Liver (tissue), 9 donors: Measurements from ENCODE around the gene SIPA1L3. TPM values are rescaled to one million over a fixed set of nuclear protein-coding genes. Genes with fewer than 3 reads are reported as not detected.

Experiments
- DNase-seq: peaks from one replicate; pipeline ENCODE4 v3.0.0-alpha.2; 2017; ENCODE audit warnings: low spot score
- H3K27ac ChIP-seq, 2 donors: one replicate each; pipeline ENCODE4 v1.7.0; 2013; ENCODE audit warnings: inconsistent platforms in 2 of 2, low read length in 2 of 2, control low read depth in 1 of 2, low read depth in 1 of 2, mild to moderate bottlenecking in 1 of 2
- H3K27me3 ChIP-seq, 4 donors: one replicate each; pipeline versions ENCODE4 v1.6.1 to v1.7.0; 2013; ENCODE audit warnings: low read length in 3 of 4, inconsistent platforms in 1 of 4, mild to moderate bottlenecking in 1 of 4, moderate library complexity in 1 of 4; ENCODE audit not compliant: control insufficient read depth in 4 of 4, insufficient read depth in 4 of 4
- H3K36me3 ChIP-seq, 4 donors: one replicate each; pipeline versions ENCODE4 v1.6.1 to v1.7.0; 2013; ENCODE audit warnings: low read length in 3 of 4, mild to moderate bottlenecking in 3 of 4, low read depth in 1 of 4, moderate library complexity in 1 of 4; ENCODE audit not compliant: control insufficient read depth in 4 of 4, insufficient read depth in 3 of 4
- H3K4me1 ChIP-seq, 4 donors: one replicate each; pipeline versions ENCODE4 v1.6.1 to v1.7.0; 2013; ENCODE audit warnings: low read length in 3 of 4, mild to moderate bottlenecking in 3 of 4, moderate library complexity in 1 of 4; ENCODE audit not compliant: control insufficient read depth in 4 of 4, insufficient read depth in 4 of 4
- H3K4me3 ChIP-seq, 3 donors: one replicate each; pipeline versions ENCODE4 v1.6.1 to v1.7.0; 2013; ENCODE audit warnings: low read length in 3 of 3, control low read depth in 1 of 3, low read depth in 1 of 3, mild to moderate bottlenecking in 1 of 3
- H3K9ac ChIP-seq, 2 donors: one replicate each; pipeline ENCODE4 v1.7.0; 2013; ENCODE audit warnings: low read length in 2 of 2, mild to moderate bottlenecking in 2 of 2, moderate library complexity in 2 of 2, control low read depth in 1 of 2, low read depth in 1 of 2
- H3K9me3 ChIP-seq, 4 donors: one replicate each; pipeline versions ENCODE4 v1.6.1 to v1.7.0; 2013; ENCODE audit warnings: low read length in 3 of 4; ENCODE audit not compliant: control insufficient read depth in 4 of 4
- EGR1 ChIP-seq, 2 donors: IDR thresholded peaks; 2 replicates each; pipeline ENCODE4 v1.6.1; 2016 to 2018; ENCODE audit warnings: antibody characterized with exemption in 2 of 2, low read depth in 2 of 2
- FOXA1 ChIP-seq: IDR thresholded peaks from 2 replicates; pipeline ENCODE4 v1.6.1; 2016; ENCODE audit warnings: antibody characterized with exemption
- FOXA2 ChIP-seq: IDR thresholded peaks from 2 replicates; pipeline ENCODE4 v1.6.1; 2016; ENCODE audit warnings: antibody characterized with exemption
- GABPA ChIP-seq, 2 donors: IDR thresholded peaks in 1 of 2; conservative IDR thresholded peaks in 1 of 2; 2 replicates each; pipeline ENCODE4 v1.6.1; 2016; ENCODE audit warnings: antibody characterized with exemption in 2 of 2, mild to moderate bottlenecking in 1 of 2, moderate library complexity in 1 of 2
- HNF4A ChIP-seq, 2 donors: conservative IDR thresholded peaks; 2 replicates each; pipeline ENCODE4 v1.6.1; 2016; ENCODE audit warnings: antibody characterized with exemption in 2 of 2, mild to moderate bottlenecking in 2 of 2
- HNF4G ChIP-seq: IDR thresholded peaks from 2 replicates; pipeline ENCODE4 v1.6.1; 2016; ENCODE audit warnings: antibody characterized with exemption
- JUND ChIP-seq, 2 donors: IDR thresholded peaks; 2 replicates each; pipeline ENCODE4 v1.6.1; 2016; ENCODE audit warnings: antibody characterized with exemption in 2 of 2
- NR2F2 ChIP-seq: IDR thresholded peaks from 2 replicates; pipeline ENCODE4 v1.6.1; 2016; ENCODE audit warnings: antibody characterized with exemption
- RAD21 ChIP-seq, 2 donors: IDR thresholded peaks; 2 replicates each; pipeline ENCODE4 v1.6.1; 2016; ENCODE audit warnings: antibody characterized with exemption in 2 of 2, mild to moderate bottlenecking in 2 of 2
- RXRA ChIP-seq, 2 donors: IDR thresholded peaks; 2 replicates each; pipeline ENCODE4 v1.6.1; 2017 to 2018; ENCODE audit warnings: antibody characterized with exemption in 2 of 2, mild to moderate bottlenecking in 1 of 2
- SP1 ChIP-seq: IDR thresholded peaks from 2 replicates; pipeline ENCODE4 v1.6.1; 2018; ENCODE audit warnings: antibody characterized with exemption, mild to moderate bottlenecking
- TAF1 ChIP-seq: conservative IDR thresholded peaks from 2 replicates; pipeline ENCODE4 v1.6.1; 2016; ENCODE audit warnings: antibody characterized with exemption, mild to moderate bottlenecking
- YY1 ChIP-seq: IDR thresholded peaks from 2 replicates; pipeline ENCODE4 v1.6.1; 2016; ENCODE audit warnings: antibody characterized with exemption, mild to moderate bottlenecking
- WGBS: extraction: QIAGEN DNeasy Blood & Tissue Kit; methylation state at CpG from one replicate; pipeline ENCODE4 v1.1.7; 2013; 5-methylcytosine and 5-hydroxymethylcytosine counted together
- polyA plus RNA-seq, 2 donors: library from polyadenylated mRNA; stranded (reverse) in 1 of 2; unstranded in 1 of 2; fragments of 200-250 nt in 1 of 2; fragments of >200 nt in 1 of 2; fragmentation: Nextera tagmentation in 1 of 2; extraction: Ambion mirVana in 1 of 2; gene quantifications; one replicate each; pipeline versions ENCODE4 v1.2.1 to v1.2.3, GENCODE V29; 2013 to 2015
- total RNA-seq, 2 donors: library from RNA; depleted of rRNA; stranded (reverse); fragments of >200 nt; gene quantifications; one replicate each; pipeline ENCODE4 v1.2.3, GENCODE V29; 2014
- TF ChIP-seq, protein P1 (sequence below): IDR thresholded peaks from 2 replicates; pipeline ENCODE4 v1.6.1; 2016; ENCODE audit warnings: antibody characterized with exemption
- TF ChIP-seq, protein P2 (sequence below): IDR thresholded peaks from 2 replicates; pipeline ENCODE4 v1.6.1; 2016; ENCODE audit warnings: antibody characterized with exemption
- TF ChIP-seq, protein P3 (sequence below): IDR thresholded peaks from 2 replicates; pipeline ENCODE4 v1.6.1; 2016; ENCODE audit warnings: antibody characterized with exemption, mild to moderate bottlenecking
- TF ChIP-seq, protein P4 (sequence below): fragments of 150-350 bp; IDR thresholded peaks from 2 replicates; pipeline ENCODE4 v1.5.1; 2017; ENCODE audit warnings: improper control_type of control experiment, low read depth, low read length; ENCODE audit not compliant: missing input control
- donor health status: healthy.
- donor health status: healthy.
- donor health status: healthy.
- donor health status: healthy.
- donor health status: healthy.

The SIPA1L3 gene
- total and polyA plus RNA-seq, 4 donors: 2.4 to 10.0 (median 4.4) TPM

DNA sequence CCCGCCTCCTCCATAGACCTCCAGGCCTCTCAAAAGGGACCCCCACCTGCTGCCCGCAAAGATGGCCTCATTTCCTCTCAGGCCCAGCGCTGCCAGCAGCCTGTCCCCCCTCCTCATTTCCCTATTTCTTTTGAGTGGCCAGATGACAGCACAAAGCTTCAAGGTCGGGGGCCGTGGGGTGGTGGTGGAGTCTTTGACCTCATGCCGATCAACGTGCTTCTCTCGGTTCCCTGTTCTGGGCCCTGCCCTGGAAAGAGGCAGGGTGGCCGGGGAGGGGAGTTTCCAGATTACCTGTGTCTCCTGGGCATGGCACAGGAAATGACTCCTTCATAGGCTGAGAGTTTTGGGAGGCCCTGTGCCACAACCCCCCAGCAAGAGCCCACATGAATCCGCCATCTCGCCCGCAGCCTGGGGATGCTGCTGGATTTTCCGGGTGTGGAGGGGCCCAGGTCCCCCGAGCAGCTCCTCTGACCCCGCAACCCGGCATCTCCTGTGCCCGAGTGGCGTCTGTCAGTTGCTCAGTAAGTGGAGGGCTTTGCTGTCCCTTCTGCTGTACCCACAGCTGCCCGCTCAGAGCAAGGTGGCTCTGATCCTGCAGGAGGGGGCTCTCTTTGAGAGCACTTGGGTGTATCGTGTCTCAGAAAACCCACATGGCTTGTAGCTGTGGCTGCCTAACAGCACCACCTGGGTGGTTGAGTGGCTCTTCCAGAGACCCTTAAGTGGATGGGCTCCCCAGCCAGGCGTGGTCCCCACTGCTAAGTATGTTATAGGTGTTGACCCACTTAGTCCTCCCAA, 139.4 kb downstream of the SIPA1L3 start:
- no peak for TF ChIP-seq GABPA (IDR thresholded peaks at IDR 0.05 in 1 of 2, conservative IDR thresholded peaks at IDR 0.05 in 1 of 2)
- TF ChIP-seq, protein P1, sequence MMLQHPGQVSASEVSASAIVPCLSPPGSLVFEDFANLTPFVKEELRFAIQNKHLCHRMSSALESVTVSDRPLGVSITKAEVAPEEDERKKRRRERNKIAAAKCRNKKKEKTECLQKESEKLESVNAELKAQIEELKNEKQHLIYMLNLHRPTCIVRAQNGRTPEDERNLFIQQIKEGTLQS: no peak
- TF ChIP-seq, protein P2, sequence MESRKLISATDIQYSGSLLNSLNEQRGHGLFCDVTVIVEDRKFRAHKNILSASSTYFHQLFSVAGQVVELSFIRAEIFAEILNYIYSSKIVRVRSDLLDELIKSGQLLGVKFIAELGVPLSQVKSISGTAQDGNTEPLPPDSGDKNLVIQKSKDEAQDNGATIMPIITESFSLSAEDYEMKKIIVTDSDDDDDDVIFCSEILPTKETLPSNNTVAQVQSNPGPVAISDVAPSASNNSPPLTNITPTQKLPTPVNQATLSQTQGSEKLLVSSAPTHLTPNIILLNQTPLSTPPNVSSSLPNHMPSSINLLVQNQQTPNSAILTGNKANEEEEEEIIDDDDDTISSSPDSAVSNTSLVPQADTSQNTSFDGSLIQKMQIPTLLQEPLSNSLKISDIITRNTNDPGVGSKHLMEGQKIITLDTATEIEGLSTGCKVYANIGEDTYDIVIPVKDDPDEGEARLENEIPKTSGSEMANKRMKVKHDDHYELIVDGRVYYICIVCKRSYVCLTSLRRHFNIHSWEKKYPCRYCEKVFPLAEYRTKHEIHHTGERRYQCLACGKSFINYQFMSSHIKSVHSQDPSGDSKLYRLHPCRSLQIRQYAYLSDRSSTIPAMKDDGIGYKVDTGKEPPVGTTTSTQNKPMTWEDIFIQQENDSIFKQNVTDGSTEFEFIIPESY: no peak
- no peak for TF ChIP-seq HNF4A (conservative IDR thresholded peaks at IDR 0.05)
- no peak for TF ChIP-seq HNF4G
- TF ChIP-seq, protein P3, sequence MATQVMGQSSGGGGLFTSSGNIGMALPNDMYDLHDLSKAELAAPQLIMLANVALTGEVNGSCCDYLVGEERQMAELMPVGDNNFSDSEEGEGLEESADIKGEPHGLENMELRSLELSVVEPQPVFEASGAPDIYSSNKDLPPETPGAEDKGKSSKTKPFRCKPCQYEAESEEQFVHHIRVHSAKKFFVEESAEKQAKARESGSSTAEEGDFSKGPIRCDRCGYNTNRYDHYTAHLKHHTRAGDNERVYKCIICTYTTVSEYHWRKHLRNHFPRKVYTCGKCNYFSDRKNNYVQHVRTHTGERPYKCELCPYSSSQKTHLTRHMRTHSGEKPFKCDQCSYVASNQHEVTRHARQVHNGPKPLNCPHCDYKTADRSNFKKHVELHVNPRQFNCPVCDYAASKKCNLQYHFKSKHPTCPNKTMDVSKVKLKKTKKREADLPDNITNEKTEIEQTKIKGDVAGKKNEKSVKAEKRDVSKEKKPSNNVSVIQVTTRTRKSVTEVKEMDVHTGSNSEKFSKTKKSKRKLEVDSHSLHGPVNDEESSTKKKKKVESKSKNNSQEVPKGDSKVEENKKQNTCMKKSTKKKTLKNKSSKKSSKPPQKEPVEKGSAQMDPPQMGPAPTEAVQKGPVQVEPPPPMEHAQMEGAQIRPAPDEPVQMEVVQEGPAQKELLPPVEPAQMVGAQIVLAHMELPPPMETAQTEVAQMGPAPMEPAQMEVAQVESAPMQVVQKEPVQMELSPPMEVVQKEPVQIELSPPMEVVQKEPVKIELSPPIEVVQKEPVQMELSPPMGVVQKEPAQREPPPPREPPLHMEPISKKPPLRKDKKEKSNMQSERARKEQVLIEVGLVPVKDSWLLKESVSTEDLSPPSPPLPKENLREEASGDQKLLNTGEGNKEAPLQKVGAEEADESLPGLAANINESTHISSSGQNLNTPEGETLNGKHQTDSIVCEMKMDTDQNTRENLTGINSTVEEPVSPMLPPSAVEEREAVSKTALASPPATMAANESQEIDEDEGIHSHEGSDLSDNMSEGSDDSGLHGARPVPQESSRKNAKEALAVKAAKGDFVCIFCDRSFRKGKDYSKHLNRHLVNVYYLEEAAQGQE: no peak
- TF ChIP-seq SP1: no peak
- TF ChIP-seq JUND (IDR thresholded peaks at IDR 0.05): no peak
- no peak for TF ChIP-seq FOXA1
- no peak for TF ChIP-seq RXRA (IDR thresholded peaks at IDR 0.05)
- no peak for TF ChIP-seq YY1
- TF ChIP-seq EGR1 (IDR thresholded peaks at IDR 0.05; ENCODE audit: low read depth in 2 of 2): no peak
- TF ChIP-seq FOXA2: no peak
- TF ChIP-seq RAD21 (IDR thresholded peaks at IDR 0.05): no peak
- no peak for TF ChIP-seq TAF1
- TF ChIP-seq NR2F2: no peak
- TF ChIP-seq, protein P4, sequence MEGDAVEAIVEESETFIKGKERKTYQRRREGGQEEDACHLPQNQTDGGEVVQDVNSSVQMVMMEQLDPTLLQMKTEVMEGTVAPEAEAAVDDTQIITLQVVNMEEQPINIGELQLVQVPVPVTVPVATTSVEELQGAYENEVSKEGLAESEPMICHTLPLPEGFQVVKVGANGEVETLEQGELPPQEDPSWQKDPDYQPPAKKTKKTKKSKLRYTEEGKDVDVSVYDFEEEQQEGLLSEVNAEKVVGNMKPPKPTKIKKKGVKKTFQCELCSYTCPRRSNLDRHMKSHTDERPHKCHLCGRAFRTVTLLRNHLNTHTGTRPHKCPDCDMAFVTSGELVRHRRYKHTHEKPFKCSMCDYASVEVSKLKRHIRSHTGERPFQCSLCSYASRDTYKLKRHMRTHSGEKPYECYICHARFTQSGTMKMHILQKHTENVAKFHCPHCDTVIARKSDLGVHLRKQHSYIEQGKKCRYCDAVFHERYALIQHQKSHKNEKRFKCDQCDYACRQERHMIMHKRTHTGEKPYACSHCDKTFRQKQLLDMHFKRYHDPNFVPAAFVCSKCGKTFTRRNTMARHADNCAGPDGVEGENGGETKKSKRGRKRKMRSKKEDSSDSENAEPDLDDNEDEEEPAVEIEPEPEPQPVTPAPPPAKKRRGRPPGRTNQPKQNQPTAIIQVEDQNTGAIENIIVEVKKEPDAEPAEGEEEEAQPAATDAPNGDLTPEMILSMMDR: no peak
- H3K9me3 ChIP-seq: no peaks in the 10 kb centered on the region
- no peaks in the 10 kb centered on the region for H3K4me1 ChIP-seq
- no peak overlapping the region for H3K9ac ChIP-seq
- WGBS: 94% methylated on average over 21 of the region's 21 CpGs
- H3K27ac ChIP-seq: no peak overlapping the region
- no peaks in the 10 kb centered on the region for H3K36me3 ChIP-seq
- H3K27me3 ChIP-seq: no peaks in the 10 kb centered on the region
- no peak for DNase-seq
- no peak overlapping the region for H3K4me3 ChIP-seq
